Activated CD4-positive, alpha-beta T cell treated with anti-CD3 and anti-CD28 coated beads, Interleukin-2, amount 10 ng/mL, durations not matched to agents 24 days and 14 days (primary cell): Measurements from ENCODE around the gene METTL9. TPM values are rescaled to one million over a fixed set of nuclear protein-coding genes. Genes with fewer than 3 reads are reported as not detected.
"Not testable (repeated sequence)": the region's sequence is repeated elsewhere in the genome, so short reads cannot be mapped to it uniquely, and the experiment has no call there.

Experiments
- DNase-seq: peaks from one replicate; pipeline ENCODE4 v3.0.0; 2022
- H3K27ac Mint-ChIP-seq: one replicate; pipeline ENCODE4 v1.8.0; 2022; ENCODE audit warnings: mild to moderate bottlenecking, mixed read lengths
- H3K27me3 Mint-ChIP-seq: one replicate; pipeline ENCODE4 v1.8.0; 2022; ENCODE audit warnings: mixed read lengths
- H3K36me3 Mint-ChIP-seq: one replicate; pipeline ENCODE4 v1.8.0; 2022; ENCODE audit warnings: low read depth, mild to moderate bottlenecking, mixed read lengths
- H3K4me1 Mint-ChIP-seq: one replicate; pipeline ENCODE4 v1.8.0; 2021; ENCODE audit warnings: mixed read lengths
- H3K4me3 Mint-ChIP-seq: one replicate; pipeline ENCODE4 v1.8.0; 2022; ENCODE audit warnings: mild to moderate bottlenecking, moderate library complexity, mixed read lengths
- H3K9me3 Mint-ChIP-seq: one replicate; pipeline ENCODE4 v1.8.0; 2021; ENCODE audit warnings: mixed read lengths
- intact Hi-C: fragments of 100-400 bp; cut with micrococcal nuclease; formaldehyde crosslinking; loops from one replicate; pipeline ENCODE4 v1.15.1; 2023
- total RNA-seq: library from RNA; stranded (reverse); gene quantifications from 2 replicates; pipeline ENCODE4 v1.2.3, GENCODE V29; 2022

METTL9 gene
- total RNA-seq, 1 donor from 2014 or later: 66.7 TPM

DNA sequence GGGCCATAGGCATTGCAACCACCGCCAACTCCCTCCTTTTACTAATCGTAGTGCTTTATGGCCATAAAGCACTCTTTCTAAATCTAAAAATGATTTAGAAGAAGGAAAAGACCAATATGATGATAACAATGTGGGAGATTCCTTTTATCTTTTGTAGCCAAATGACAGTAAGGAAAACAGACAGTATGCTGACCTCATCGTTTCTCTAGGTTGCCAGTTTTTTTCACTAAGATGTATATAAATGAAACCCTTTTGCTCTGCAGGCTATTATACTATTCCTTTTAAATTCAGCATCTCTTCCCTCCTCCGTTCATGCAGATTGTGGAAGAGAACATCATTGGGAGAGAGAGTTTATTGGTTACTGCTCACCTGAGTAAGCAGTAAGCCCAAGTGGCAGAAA is 89.7 kb downstream of the METTL9 start:
- H3K27me3 Mint-ChIP-seq: peaks cover 5% of the 10 kb centered on the region
- H3K9me3 Mint-ChIP-seq: peaks cover 5% of the 10 kb centered on the region
- H3K27ac Mint-ChIP-seq: no peak overlapping the region

DNA sequence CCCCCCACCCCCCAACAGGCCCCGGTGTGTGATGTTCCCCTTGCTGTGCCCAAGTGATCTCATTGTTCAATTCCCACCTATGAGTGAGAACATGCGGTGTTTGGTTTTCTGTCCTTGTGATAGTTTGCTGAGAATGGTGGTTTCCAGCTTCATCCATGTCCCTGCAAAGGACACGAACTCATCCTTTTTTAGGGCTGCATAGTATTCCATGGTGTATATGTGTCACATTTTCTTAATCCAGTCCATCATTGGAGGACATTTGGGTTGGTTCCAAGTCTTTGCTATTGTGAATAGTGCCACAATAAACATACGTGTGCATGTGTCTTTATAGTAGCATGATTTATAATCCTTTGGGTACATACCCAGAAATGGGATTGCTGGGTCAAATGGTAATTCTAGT is 91.6 kb downstream of the METTL9 start:
- H3K4me1 Mint-ChIP-seq, DNase-seq, H3K4me3 Mint-ChIP-seq, intact Hi-C loops, H3K27ac Mint-ChIP-seq, H3K36me3 Mint-ChIP-seq, H3K9me3 Mint-ChIP-seq, H3K27me3 Mint-ChIP-seq: not testable (repeated sequence)

More for the DNA sequence above, 89.7 kb downstream of the METTL9 start:
- no peak overlapping the region for H3K4me3 Mint-ChIP-seq
- no peak for DNase-seq
- intact Hi-C loops: no loop called here
- H3K4me1 Mint-ChIP-seq: no peaks in the 10 kb centered on the region
- H3K36me3 Mint-ChIP-seq: no peaks in the 10 kb centered on the region

DNA sequence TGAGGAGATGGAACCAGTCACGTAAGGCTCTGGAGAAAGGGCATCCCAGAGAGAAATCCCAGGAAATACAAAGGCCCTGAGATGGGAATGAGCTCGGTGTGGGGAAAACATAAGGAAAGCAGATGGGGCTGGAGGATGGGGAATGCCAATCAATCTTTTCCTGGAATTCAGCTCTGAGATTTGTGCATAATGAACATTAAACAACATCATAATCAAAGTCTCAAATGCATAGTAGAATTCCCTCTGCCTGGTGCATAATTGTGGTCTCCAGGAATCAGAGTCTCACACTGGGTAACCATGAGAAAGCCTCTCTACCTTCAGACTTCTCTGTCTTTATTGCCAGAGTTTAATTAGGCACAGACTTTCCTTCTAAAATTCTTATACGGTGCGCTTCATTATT is 95.2 kb downstream of the METTL9 start:
- no peak overlapping the region for H3K27ac Mint-ChIP-seq
- H3K36me3 Mint-ChIP-seq: no peaks in the 10 kb centered on the region
- H3K9me3 Mint-ChIP-seq: peaks cover 5% of the 10 kb centered on the region
- H3K27me3 Mint-ChIP-seq: peaks cover 7% of the 10 kb centered on the region
- DNase-seq: no peak
- H3K4me3 Mint-ChIP-seq: no peak overlapping the region
- no peaks in the 10 kb centered on the region for H3K4me1 Mint-ChIP-seq
- intact Hi-C loops: no loop called here

DNA sequence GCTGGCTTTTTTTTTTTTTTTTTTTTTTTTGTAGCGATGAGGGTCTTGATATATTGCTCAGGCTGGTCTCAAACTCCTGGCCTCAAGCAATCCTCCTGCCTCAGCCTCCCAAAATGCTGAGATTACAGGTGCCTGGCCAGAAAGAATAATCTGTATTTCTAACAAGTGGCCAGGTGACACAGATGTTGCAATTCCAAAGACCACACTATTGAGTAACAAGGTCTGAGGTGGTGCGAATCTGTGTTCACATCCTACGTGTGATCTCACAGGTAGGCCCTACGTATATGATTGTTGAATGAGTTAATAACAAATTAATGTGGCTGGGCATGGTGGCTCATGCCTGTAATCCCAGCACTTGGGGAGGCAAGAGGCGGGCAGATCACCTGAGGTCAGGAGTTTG is 97.7 kb downstream of the METTL9 start:
- Mint-ChIP-seq H3K27me3 (peaks cover 5% of the 10 kb centered on the region), H3K4me1 (no peaks in the 10 kb centered on the region), H3K36me3 (no peaks in the 10 kb centered on the region), H3K4me3 (no peak overlapping the region), H3K27ac (no peak overlapping the region), H3K9me3 (no peaks in the 10 kb centered on the region)
- intact Hi-C loops: no loop called here
- DNase-seq: no peak

DNA sequence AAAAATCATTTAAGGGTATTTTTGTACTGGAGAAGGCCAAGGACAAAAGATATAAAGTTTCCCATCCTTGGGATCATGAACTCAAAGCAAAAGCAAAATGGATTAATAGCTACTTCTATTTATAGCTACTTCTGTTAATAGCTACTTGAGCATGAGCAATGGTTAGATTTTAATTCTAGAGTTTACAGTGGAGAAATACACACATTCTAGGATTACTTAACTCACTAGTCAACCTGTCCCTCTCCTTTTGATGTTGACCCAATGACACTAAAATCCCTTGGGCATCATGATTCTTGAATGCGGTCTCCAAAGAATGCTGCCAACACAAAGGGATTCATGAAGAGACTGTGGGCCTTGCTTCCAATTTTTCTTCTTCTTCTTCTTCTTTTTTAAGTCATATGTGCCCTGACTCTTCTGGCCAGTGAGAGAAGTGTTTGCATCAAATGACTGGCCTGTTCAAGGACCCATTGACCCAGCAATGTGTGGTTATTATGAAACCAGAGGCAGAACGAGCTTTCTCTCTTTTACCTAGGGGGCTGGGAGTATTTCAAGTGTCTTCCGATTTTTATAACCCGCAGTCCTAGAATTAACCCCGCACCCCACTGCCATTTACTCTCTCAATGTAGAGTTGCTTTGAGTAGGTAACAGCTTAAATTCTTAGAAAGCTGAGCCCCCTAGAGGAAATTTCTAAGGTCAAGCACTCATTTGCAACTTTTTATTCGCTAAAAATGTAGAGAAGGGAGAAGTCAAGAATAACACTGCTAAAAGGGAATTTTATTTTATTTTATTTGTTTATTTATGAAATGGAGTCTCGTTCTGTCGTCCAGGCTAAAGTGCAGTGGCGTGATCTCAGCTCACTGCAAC is 99.0 kb downstream of the METTL9 start:
- Mint-ChIP-seq H3K27me3 (peaks cover 8% of the 10 kb centered on the region), H3K27ac (no peak overlapping the region), H3K4me1 (no peaks in the 10 kb centered on the region), H3K9me3 (no peaks in the 10 kb centered on the region), H3K36me3 (no peaks in the 10 kb centered on the region), H3K4me3 (no peak overlapping the region)
- intact Hi-C loops: no loop called here
- DNase-seq: no peak

DNA sequence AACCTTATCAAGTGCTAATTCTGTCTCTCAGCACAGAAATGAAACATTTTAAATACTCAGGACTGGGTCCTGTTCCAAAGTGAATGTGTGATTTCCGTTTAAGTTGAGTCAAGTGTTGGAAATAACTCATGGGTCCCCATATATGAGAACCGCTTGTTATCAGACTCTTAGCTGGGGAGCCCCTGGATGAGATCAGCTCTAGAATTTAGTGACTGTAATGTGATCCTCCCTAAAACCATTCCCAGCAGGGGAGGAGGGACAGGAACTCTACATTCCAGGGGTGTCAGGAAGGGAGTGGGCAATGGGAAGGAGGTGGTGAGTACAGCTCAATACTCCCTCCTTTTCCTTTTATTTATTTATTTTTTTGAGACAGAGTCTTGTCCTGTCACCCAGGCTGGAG is 101.9 kb downstream of the METTL9 start:
- no peaks in the 10 kb centered on the region for H3K9me3 Mint-ChIP-seq
- no peak overlapping the region for H3K4me3 Mint-ChIP-seq
- intact Hi-C loops: no loop called here
- H3K27me3 Mint-ChIP-seq: peaks cover 5% of the 10 kb centered on the region
- no peaks in the 10 kb centered on the region for H3K4me1 Mint-ChIP-seq
- no peaks in the 10 kb centered on the region for H3K36me3 Mint-ChIP-seq
- no peak overlapping the region for H3K27ac Mint-ChIP-seq
- no peak for DNase-seq

DNA sequence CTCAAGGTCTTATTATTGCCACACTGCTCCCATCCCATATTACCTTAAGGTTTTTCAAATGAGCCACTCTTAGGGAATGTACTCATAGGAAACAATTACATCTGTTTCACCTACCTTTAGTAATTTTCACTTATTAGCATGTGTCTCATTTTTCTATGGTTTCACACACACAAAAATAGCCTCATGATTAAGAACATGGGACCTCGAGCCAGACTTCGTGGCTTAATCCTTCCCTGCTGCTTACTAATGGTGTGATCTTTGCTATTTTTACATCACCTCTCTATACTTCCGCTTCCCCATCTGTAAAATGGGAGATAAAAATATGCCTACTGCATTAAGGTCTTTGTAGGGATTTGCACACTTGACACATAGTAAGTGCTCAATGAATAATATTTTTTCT is 102.9 kb downstream of the METTL9 start:
- H3K27ac Mint-ChIP-seq: no peak overlapping the region
- H3K9me3 Mint-ChIP-seq: no peaks in the 10 kb centered on the region
- H3K4me3 Mint-ChIP-seq: no peak overlapping the region
- no peak for DNase-seq
- no peaks in the 10 kb centered on the region for H3K36me3 Mint-ChIP-seq
- H3K4me1 Mint-ChIP-seq: no peaks in the 10 kb centered on the region
- H3K27me3 Mint-ChIP-seq: peaks cover 4% of the 10 kb centered on the region
- intact Hi-C loops: no loop called here

DNA sequence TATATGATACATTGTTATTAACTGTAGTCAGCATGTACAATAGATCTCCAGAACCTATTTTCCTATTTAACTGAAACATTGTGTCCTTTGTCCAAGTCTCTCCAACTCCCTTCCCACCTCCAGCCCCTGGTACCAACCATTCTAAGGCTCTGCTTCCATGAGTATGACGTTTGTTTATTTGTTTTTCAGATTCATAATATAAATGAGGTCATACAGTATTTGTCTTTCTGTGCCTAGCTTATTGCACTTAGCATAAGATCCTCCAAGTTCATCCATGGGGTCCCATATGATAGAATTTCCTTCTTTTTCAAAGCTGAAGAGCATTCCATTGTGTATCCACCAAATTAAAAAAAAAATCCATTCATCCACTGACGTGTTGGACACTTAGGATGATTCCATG is 103.8 kb downstream of the METTL9 start:
- Mint-ChIP-seq H3K9me3 (no peaks in the 10 kb centered on the region), H3K4me3 (no peak overlapping the region), H3K27ac (no peak overlapping the region), H3K36me3 (no peaks in the 10 kb centered on the region), H3K27me3 (peaks cover 3% of the 10 kb centered on the region), H3K4me1 (no peaks in the 10 kb centered on the region)
- DNase-seq: no peak
- intact Hi-C loops: no loop called here

DNA sequence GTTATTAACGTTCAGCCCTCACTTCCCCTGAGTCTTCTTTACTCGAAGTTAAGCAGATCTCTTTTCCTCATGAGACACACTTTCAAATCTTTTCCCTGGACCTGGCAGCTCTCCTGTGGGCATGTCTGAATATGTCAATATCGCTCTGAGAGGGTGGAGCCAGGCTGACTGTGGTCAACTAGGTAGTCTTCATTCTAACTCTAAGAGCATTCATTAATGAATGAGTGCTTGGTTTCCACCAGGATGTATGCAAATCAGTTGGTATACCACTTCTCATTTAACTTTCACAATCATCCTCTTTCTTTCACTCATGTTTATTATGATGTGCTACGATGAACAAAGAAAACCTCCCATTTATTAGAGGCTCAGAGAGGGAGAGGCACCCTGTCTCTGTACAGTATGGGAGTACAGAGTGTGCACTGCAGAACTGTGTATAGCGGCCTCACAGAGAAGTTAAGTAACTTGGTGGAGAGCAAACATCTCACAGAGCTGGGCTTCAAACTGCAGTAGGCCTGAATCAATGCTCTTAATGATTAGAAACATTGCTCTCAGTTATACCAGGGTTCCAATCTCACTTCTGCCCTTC is 104.3 kb downstream of the METTL9 start:
- intact Hi-C loops: no loop called here
- Mint-ChIP-seq H3K27me3 (peaks cover 3% of the 10 kb centered on the region), H3K4me3 (no peak overlapping the region), H3K36me3 (no peaks in the 10 kb centered on the region), H3K27ac (no peak overlapping the region), H3K4me1 (no peaks in the 10 kb centered on the region), H3K9me3 (no peaks in the 10 kb centered on the region)
- DNase-seq: no peak

DNA sequence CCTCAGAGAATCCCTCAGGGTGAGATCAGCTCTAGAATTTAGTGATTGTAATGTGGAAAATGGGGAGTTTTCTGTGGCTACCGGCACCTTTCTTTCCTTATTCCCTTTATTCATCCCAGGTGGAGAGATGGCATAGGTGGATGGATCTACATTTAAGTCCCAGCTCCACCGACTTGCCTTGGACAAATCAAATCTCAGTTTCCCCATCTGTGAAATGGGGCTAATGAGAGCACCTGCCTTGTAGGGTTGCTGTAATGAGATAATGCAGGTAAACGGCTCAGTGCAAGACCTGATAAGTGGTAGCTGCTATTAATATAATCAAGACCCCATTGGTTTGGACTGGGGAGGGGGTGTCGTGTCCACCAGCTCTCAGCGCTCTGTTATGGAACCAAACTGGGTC is 104.9 kb downstream of the METTL9 start:
- H3K27me3 Mint-ChIP-seq: peaks cover 3% of the 10 kb centered on the region
- H3K4me1 Mint-ChIP-seq: no peaks in the 10 kb centered on the region
- H3K4me3 Mint-ChIP-seq: no peak overlapping the region
- intact Hi-C loops: no loop called here
- no peak overlapping the region for H3K27ac Mint-ChIP-seq
- H3K36me3 Mint-ChIP-seq: no peaks in the 10 kb centered on the region
- no peaks in the 10 kb centered on the region for H3K9me3 Mint-ChIP-seq
- DNase-seq: no peak

DNA sequence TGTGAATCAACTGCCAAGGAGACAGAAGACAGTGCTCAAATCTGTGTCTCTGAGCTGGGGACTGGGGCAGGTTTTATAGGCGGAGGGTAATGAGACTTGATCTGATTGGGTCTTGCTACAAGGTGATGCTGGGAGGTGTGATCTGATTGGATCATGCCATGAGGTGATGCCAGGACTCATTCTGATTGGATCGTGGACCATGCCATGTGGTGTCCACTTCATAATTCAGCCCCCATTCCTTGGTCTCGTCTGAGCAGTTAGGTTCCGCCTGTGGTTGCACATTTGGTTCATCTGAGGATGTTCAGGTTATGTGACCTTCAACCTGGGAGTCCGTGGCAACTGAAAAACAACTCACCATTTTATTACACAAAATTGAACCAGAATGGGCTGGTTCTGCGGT is 105.4 kb downstream of the METTL9 start:
- no peaks in the 10 kb centered on the region for H3K4me1 Mint-ChIP-seq
- H3K36me3 Mint-ChIP-seq: no peaks in the 10 kb centered on the region
- intact Hi-C loops: no loop called here
- H3K9me3 Mint-ChIP-seq: no peaks in the 10 kb centered on the region
- H3K27me3 Mint-ChIP-seq: peaks cover 3% of the 10 kb centered on the region
- no peak for DNase-seq
- no peak overlapping the region for H3K4me3 Mint-ChIP-seq
- H3K27ac Mint-ChIP-seq: no peak overlapping the region

Other genes with a start within 250 kb of the METTL9 start
- gene IGSF6, start 53.0 kb downstream of the METTL9 start, total RNA-seq: not detected in 2 replicates
- gene OTOA, start 64.4 kb downstream of the METTL9 start, total RNA-seq: 0.12 TPM in 1 of 2 replicates, not detected in the other